NCI-H2107 treated with DMSO at 0.1 percent for 48 hours (cell line): ENCODE data around the gene RAB1B.
A peak's percentile ranks its signal among the peaks of the same experiment; 100 is the strongest.

ENCODE experiments used
- DNase-seq: peaks from one replicate; lab custom pipeline; 2025; ENCODE audit not compliant: unreplicated experiment; lab: John Stamatoyannopoulos, UW

Gene RAB1B

GRCh38 chr11:66268244-66268951 lies at the start of gene RAB1B:
Gene RAB1B, plus strand, starts transcription at chr11:66268639. Its CDS starts 41 bp downstream, at chr11:66268680.
- peak; percentile 95 for DNase-seq

GRCh38 chr11:66218846-66219620 lies 49.4 kb upstream of the RAB1B start:
- DNase-seq: no peak

GRCh38 chr11:66219846-66220565 lies 48.4 kb upstream of the RAB1B start:
- no peak for DNase-seq

- DNase-seq: no peak
These were observed 47.9 kb upstream of the RAB1B start for GRCh38 chr11:66220566-66220935.

- DNase-seq: no peak
These were observed 47.4 kb upstream of the RAB1B start for GRCh38 chr11:66221012-66221411.

- DNase-seq: no peak
These were observed 46.7 kb upstream of the RAB1B start for GRCh38 chr11:66221726-66222236.

GRCh38 chr11:66222358-66223149 lies 45.9 kb upstream of the RAB1B start:
- DNase-seq: peak; percentile 82

GRCh38 chr11:66224226-66224855 lies 44.1 kb upstream of the RAB1B start:
- DNase-seq: no peak

GRCh38 chr11:66225066-66225465 lies 43.4 kb upstream of the RAB1B start:
- peak; percentile 29 for DNase-seq

- no peak for DNase-seq
These were observed 42.3 kb upstream of the RAB1B start for GRCh38 chr11:66226101-66226500.

- no peak for DNase-seq
These were observed 40.7 kb upstream of the RAB1B start for GRCh38 chr11:66227700-66228099.

- no peak for DNase-seq
These were observed 39.9 kb upstream of the RAB1B start for GRCh38 chr11:66228521-66228920.

- no peak for DNase-seq
These were observed 38.3 kb upstream of the RAB1B start for GRCh38 chr11:66230156-66230555.

- no peak for DNase-seq
These were observed 37.5 kb upstream of the RAB1B start for GRCh38 chr11:66230978-66231377.

GRCh38 chr11:66231561-66231960 lies 36.9 kb upstream of the RAB1B start:
- peak; percentile 97 for DNase-seq

GRCh38 chr11:66232769-66233168 lies 35.7 kb upstream of the RAB1B start:
- DNase-seq: no peak

- no peak for DNase-seq
These were observed 35.1 kb upstream of the RAB1B start for GRCh38 chr11:66233301-66233700.

GRCh38 chr11:66235141-66235540 lies 33.3 kb upstream of the RAB1B start:
- DNase-seq: no peak

- no peak for DNase-seq
These were observed 30.6 kb upstream of the RAB1B start for GRCh38 chr11:66237867-66238266.

- DNase-seq: no peak
These were observed 29.5 kb upstream of the RAB1B start for GRCh38 chr11:66238786-66239413.
